H9 (cell line): ENCODE data around the gene GNA12. TPM values are rescaled to one million over a fixed set of nuclear protein-coding genes. Genes with fewer than 3 reads are reported as not detected.

Experiments
- DNase-seq: peaks from one replicate; pipeline ENCODE4 v3.0.0-alpha.2; 2017
- H2AFZ ChIP-seq: one replicate; pipeline ENCODE4 v1.6.1; 2013; ENCODE audit warnings: mild to moderate bottlenecking, low read length, control low read depth, moderate library complexity
- H2AK5ac ChIP-seq: 2 replicates; pipeline ENCODE4 v1.6.1; 2013; ENCODE audit warnings: low read length, control low read depth, mixed read lengths; ENCODE audit not compliant: insufficient read length
- H2BK120ac ChIP-seq: one replicate; pipeline ENCODE4 v1.6.1; 2013; ENCODE audit warnings: low read depth, mild to moderate bottlenecking, low read length, control low read depth, inconsistent platforms; ENCODE audit not compliant: poor library complexity, severe bottlenecking
- H2BK12ac ChIP-seq: 2 replicates; pipeline ENCODE4 v1.6.1; 2013; ENCODE audit warnings: low read length, control low read depth, mixed read lengths, low read depth; ENCODE audit not compliant: insufficient read length
- H2BK15ac ChIP-seq: 2 replicates; pipeline ENCODE4 v1.6.1; 2013; ENCODE audit warnings: low read depth, low read length, control low read depth
- H2BK20ac ChIP-seq: one replicate; pipeline ENCODE4 v1.6.1; 2013; ENCODE audit warnings: low read depth, mild to moderate bottlenecking, low read length, control low read depth, inconsistent platforms; ENCODE audit not compliant: poor library complexity, severe bottlenecking
- H2BK5ac ChIP-seq: 2 replicates; pipeline ENCODE4 v1.6.1; 2013; ENCODE audit warnings: low read length, control low read depth, mixed read lengths; ENCODE audit not compliant: insufficient read length
- H3K14ac ChIP-seq: 2 replicates; pipeline ENCODE4 v1.6.1; 2013; ENCODE audit warnings: low read length, control low read depth; ENCODE audit not compliant: insufficient read depth
- H3K18ac ChIP-seq: 2 replicates; pipeline ENCODE4 v1.6.1; 2013; ENCODE audit warnings: low read depth, mild to moderate bottlenecking, mixed read lengths, low read length, control low read depth; ENCODE audit not compliant: insufficient read length
- H3K23ac ChIP-seq: 2 replicates; pipeline ENCODE4 v1.6.1; 2013; ENCODE audit warnings: low read length, control low read depth, mixed read lengths, low read depth; ENCODE audit not compliant: insufficient read length
- H3K23me2 ChIP-seq: 2 replicates; pipeline ENCODE4 v1.6.1; 2013; ENCODE audit warnings: low read depth, mild to moderate bottlenecking, mixed read lengths, low read length, control low read depth; ENCODE audit not compliant: insufficient read length, poor library complexity, severe bottlenecking
- H3K27ac ChIP-seq: 2 replicates; pipeline ENCODE4 v1.5.1; 2013; ENCODE audit warnings: low read length, control low read depth, mixed read lengths, low read depth; ENCODE audit not compliant: insufficient read length
- H3K27me3 ChIP-seq: 2 replicates; pipeline ENCODE4 v1.6.1; 2013; ENCODE audit warnings: low read length, control low read depth, inconsistent platforms; ENCODE audit not compliant: insufficient read depth
- H3K4ac ChIP-seq: 2 replicates; pipeline ENCODE4 v1.6.1; 2013; ENCODE audit warnings: low read depth, mild to moderate bottlenecking, control low read depth, inconsistent platforms, low read length, moderate library complexity
- H3K4me1 ChIP-seq: 2 replicates; pipeline ENCODE4 v1.6.1; 2013; ENCODE audit warnings: low read length, control low read depth, inconsistent platforms; ENCODE audit not compliant: insufficient read depth
- H3K4me2 ChIP-seq: 2 replicates; pipeline ENCODE4 v1.6.1; 2013; ENCODE audit warnings: low read length, control low read depth, mixed read lengths; ENCODE audit not compliant: insufficient read length, insufficient read depth
- H3K56ac ChIP-seq: 2 replicates; pipeline ENCODE4 v1.6.1; 2013; ENCODE audit warnings: low read depth, mild to moderate bottlenecking, mixed read lengths, low read length, control low read depth; ENCODE audit not compliant: insufficient read length
- H3K79me1 ChIP-seq: 2 replicates; pipeline ENCODE4 v1.6.1; 2013; ENCODE audit warnings: low read depth, mild to moderate bottlenecking, moderate library complexity, low read length, control low read depth, inconsistent platforms; ENCODE audit not compliant: insufficient read depth, poor library complexity, severe bottlenecking
- H3K79me2 ChIP-seq: 2 replicates; pipeline ENCODE4 v1.6.1; 2013; ENCODE audit warnings: low read length, control low read depth, inconsistent platforms; ENCODE audit not compliant: insufficient read depth
- H3K9ac ChIP-seq: 2 replicates; pipeline ENCODE4 v1.6.1; 2013; ENCODE audit warnings: low read length, control low read depth, mixed read lengths; ENCODE audit not compliant: insufficient read length; ENCODE audit errors: extremely low read depth
- H3K9me3 ChIP-seq: one replicate; pipeline ENCODE4 v1.6.1; 2013; ENCODE audit warnings: low read depth, low read length, inconsistent platforms; ENCODE audit not compliant: control insufficient read depth
- H3T11ph ChIP-seq: one replicate; pipeline ENCODE4 v1.6.1; 2013; ENCODE audit warnings: mild to moderate bottlenecking, low read length, control low read depth, inconsistent platforms
- H4K20me1 ChIP-seq: one replicate; pipeline ENCODE4 v1.6.1; 2013; ENCODE audit not compliant: control insufficient read depth, insufficient read length, insufficient read depth
- H4K5ac ChIP-seq: 2 replicates; pipeline ENCODE4 v1.6.1; 2013; ENCODE audit warnings: low read depth, mild to moderate bottlenecking, mixed read lengths, low read length, control low read depth; ENCODE audit not compliant: insufficient read length
- H4K8ac ChIP-seq: replicated peaks from 2 replicates; pipeline ENCODE4 v1.6.1; 2013; ENCODE audit warnings: low read length, control low read depth, mixed read lengths, low read depth; ENCODE audit not compliant: insufficient read length
- H4K91ac ChIP-seq: 2 replicates; pipeline ENCODE4 v1.6.1; 2013; ENCODE audit warnings: low read depth, mild to moderate bottlenecking, moderate library complexity, mixed read lengths, low read length, control low read depth; ENCODE audit not compliant: insufficient read length
- H3K27ac Mint-ChIP-seq, 3 experiments: 2 replicates in 2 of 3; 3 replicates in 1 of 3; pipeline ENCODE4 v1.8.0; 2020 to 2021; ENCODE audit warnings: mixed read lengths in 3 of 3, mild to moderate bottlenecking in 1 of 3, moderate library complexity in 1 of 3
- H3K27me3 Mint-ChIP-seq: 2 replicates; pipeline ENCODE4 v1.8.0; 2021; ENCODE audit warnings: low read depth, mild to moderate bottlenecking, moderate library complexity, mixed read lengths
- H3K36me3 Mint-ChIP-seq, 3 experiments: 2 replicates in 2 of 3; 3 replicates in 1 of 3; pipeline ENCODE4 v1.8.0; 2020 to 2021; ENCODE audit warnings: low read depth in 3 of 3, mixed read lengths in 3 of 3; ENCODE audit not compliant: insufficient read depth in 1 of 3
- H3K4me1 Mint-ChIP-seq, 2 experiments: 2 replicates each; pipeline ENCODE4 v1.8.0; 2020; ENCODE audit warnings: mixed read lengths in 2 of 2
- H3K4me3 Mint-ChIP-seq, 2 experiments: 2 replicates in 1 of 2; 3 replicates in 1 of 2; pipeline ENCODE4 v1.8.0; 2020 to 2021; ENCODE audit warnings: mild to moderate bottlenecking in 2 of 2, mixed read lengths in 2 of 2, moderate library complexity in 1 of 2
- H3K9me3 Mint-ChIP-seq, 2 experiments: 2 replicates in 1 of 2; 3 replicates in 1 of 2; pipeline ENCODE4 v1.8.0; 2020; ENCODE audit warnings: mild to moderate bottlenecking in 2 of 2, mixed read lengths in 2 of 2, moderate library complexity in 1 of 2
- CTCF ChIP-seq: fragments of 200-600 bp; sonication (generic); conservative IDR thresholded peaks from 3 replicates; pipeline ENCODE4 v1.8.0; 2021; ENCODE audit warnings: antibody characterized with exemption, mild to moderate bottlenecking
- WGBS: extraction: QIAGEN DNeasy Blood & Tissue Kit; methylation state at CpG from one replicate; pipeline ENCODE4 v1.1.7; 2013; ENCODE audit warnings: missing lambda C conversion rate, low lambda C conversion rate, mixed read lengths; ENCODE audit not compliant: insufficient read length; ENCODE audit errors: extremely low coverage; 5-methylcytosine and 5-hydroxymethylcytosine counted together
- total RNA-seq: library from RNA; stranded (reverse); gene quantifications from 2 replicates; pipeline ENCODE4 v1.2.1, GENCODE V29; 2021

GNA12 gene
- total RNA-seq, 1 experiment from 2014 or later = 60.2 TPM

GRCh38 chr7:2814946-2815874 lies 28.9 kb downstream of the GNA12 start:
- H2BK20ac ChIP-seq = peak overlapping the region; percentile 46
- H2AK5ac ChIP-seq = peak overlapping the region; percentile 45
- 0 out of 2 replicates have a peak overlapping the region, but pooled peaks have one; percentile 16 for H2BK15ac ChIP-seq
- no peak overlapping the region for H2AFZ ChIP-seq
- H3K27me3 Mint-ChIP-seq = no peaks in the 10 kb centered on the region
- TF ChIP-seq CTCF = peak; percentile 22; the same call in 1 of the 3 replicates
- H3K4me2 ChIP-seq = peak overlapping the region; percentile 19
- H3K4me1 Mint-ChIP-seq = peaks cover 68 to 74% of the 10 kb centered on the region in 2 experiments
- no peaks in the 10 kb centered on the region for H3K23me2 ChIP-seq
- no peak overlapping the region for H4K5ac ChIP-seq
- H3K56ac ChIP-seq = no peak overlapping the region
- no peak overlapping the region for H3K23ac ChIP-seq
- H3K4ac ChIP-seq = no peak overlapping the region
- WGBS = no CpG with 5 or more reads among the region's 31 CpGs
- no peak overlapping the region for H3K9ac ChIP-seq
- peak overlapping the region; percentile 21 to 41; a peak in 4 of 5 replicates for H3K4me3 Mint-ChIP-seq
- peak overlapping the region; percentile 40 for H3K27ac ChIP-seq
- H2BK120ac ChIP-seq = no peak overlapping the region
- peak overlapping the region; percentile 89 for H3K18ac ChIP-seq
- H3T11ph ChIP-seq = no peak overlapping the region
- peak overlapping the region; percentile 29 to 96 (median 71) for H3K27ac Mint-ChIP-seq
- peak overlapping the region; percentile 31 for H2BK5ac ChIP-seq
- peak overlapping the region; percentile 84 for H2BK12ac ChIP-seq
- H3K14ac ChIP-seq = peak overlapping the region; percentile 95
- H4K91ac ChIP-seq = peak overlapping the region; percentile 31
- H3K9me3 Mint-ChIP-seq = no peaks in the 10 kb centered on the region; a peak in 1 of 5 replicates
- H3K79me1 ChIP-seq = peaks cover 16% of the 10 kb centered on the region
- H3K27me3 ChIP-seq = no peaks in the 10 kb centered on the region
- no peak overlapping the region for H4K8ac ChIP-seq
- peaks cover 28% of the 10 kb centered on the region; the same call in 1 of the 2 replicates for H3K4me1 ChIP-seq
- peaks cover 4 to 22% (median 20%) of the 10 kb centered on the region in 3 experiments for H3K36me3 Mint-ChIP-seq
- DNase-seq = peak; percentile 86
- no peaks in the 10 kb centered on the region for H3K9me3 ChIP-seq
- peaks cover 3% of the 10 kb centered on the region for H4K20me1 ChIP-seq
- peaks cover 57% of the 10 kb centered on the region; the same call in 1 of the 2 replicates for H3K79me2 ChIP-seq
